KMS-11 (cell line): ENCODE data around the gene ZRANB3.
"Not testable (repeated sequence)": the region's sequence is repeated elsewhere in the genome, so short reads cannot be mapped to it uniquely, and the experiment has no call there.

ENCODE experiments used
- H2AFZ ChIP-seq: fragments of 200-600 bp; sonication (generic); 2 replicates; pipeline ENCODE4 v1.6.1; 2016; ENCODE audit warnings: antibody characterized with exemption, mixed run types, low read depth
- H3K27ac ChIP-seq: fragments of 200-600 bp; sonication (generic); 2 replicates; pipeline ENCODE4 v1.6.1; 2016; ENCODE audit warnings: mild to moderate bottlenecking, mixed run types
- H3K27me3 ChIP-seq: fragments of 200-600 bp; sonication (generic); 2 replicates; pipeline ENCODE4 v1.6.1; 2017; ENCODE audit warnings: mild to moderate bottlenecking, low read depth, mixed run types, moderate library complexity; ENCODE audit not compliant: insufficient read depth
- H3K36me3 ChIP-seq: fragments of 200-600 bp; sonication (generic); 2 replicates; pipeline ENCODE4 v1.6.1; 2017; ENCODE audit warnings: mild to moderate bottlenecking, mixed run types; ENCODE audit not compliant: insufficient read depth
- H3K4me1 ChIP-seq: fragments of 200-600 bp; sonication (generic); 2 replicates; pipeline ENCODE4 v1.6.1; 2016; ENCODE audit warnings: mild to moderate bottlenecking, low read depth, mixed run types; ENCODE audit not compliant: poor library complexity, severe bottlenecking
- H3K4me2 ChIP-seq: fragments of 200-600 bp; sonication (generic); 2 replicates; pipeline ENCODE4 v1.7.0; 2016; ENCODE audit warnings: mild to moderate bottlenecking, mixed run types
- H3K4me3 ChIP-seq: fragments of 200-600 bp; sonication (generic); IDR thresholded peaks from 2 replicates; pipeline ENCODE4 v1.6.1; 2017; ENCODE audit warnings: low read depth, low read length, mixed read lengths; ENCODE audit not compliant: insufficient read depth
- H3K79me2 ChIP-seq: fragments of 200-600 bp; sonication (generic); 2 replicates; pipeline ENCODE4 v1.6.1; 2016; ENCODE audit warnings: low read depth, mixed run types; ENCODE audit not compliant: insufficient read depth
- H3K9ac ChIP-seq: fragments of 200-600 bp; sonication (generic); 2 replicates; pipeline ENCODE4 v1.6.1; 2016; ENCODE audit warnings: mild to moderate bottlenecking, mixed run types
- H4K20me1 ChIP-seq: fragments of 200-600 bp; sonication (generic); 2 replicates; pipeline ENCODE4 v1.6.1; 2016; ENCODE audit warnings: mild to moderate bottlenecking, mixed run types; ENCODE audit not compliant: insufficient read depth
- CTCF ChIP-seq: fragments of 200-600 bp; sonication (generic); conservative IDR thresholded peaks from 2 replicates; pipeline ENCODE4 v1.6.1; 2017; ENCODE audit warnings: low read depth, mild to moderate bottlenecking, antibody characterized with exemption, low read length, moderate library complexity, mixed read lengths

Gene ZRANB3

GRCh38 chr2:135504811-135505210 lies 26.2 kb downstream of the ZRANB3 start:
- Histone ChIP-seq H3K27me3 (no peaks in the 10 kb centered on the region), H3K79me2 (no peaks in the 10 kb centered on the region), H3K27ac (no peak overlapping the region), H2AFZ (no peak overlapping the region), H3K4me2 (no peak overlapping the region), H3K9ac (no peak overlapping the region), H3K36me3 (no peaks in the 10 kb centered on the region), H3K4me3 (no peak overlapping the region), H3K4me1 (no peaks in the 10 kb centered on the region), H4K20me1 (no peaks in the 10 kb centered on the region)
- no peak for TF ChIP-seq CTCF

- not testable (repeated sequence) for H3K79me2 ChIP-seq, H3K9ac ChIP-seq, H3K4me1 ChIP-seq, H3K4me3 ChIP-seq, H4K20me1 ChIP-seq, H3K36me3 ChIP-seq, H3K4me2 ChIP-seq, H3K27me3 ChIP-seq, H3K27ac ChIP-seq, H2AFZ ChIP-seq
Measured at GRCh38 chr2:135498588-135498987, 32.4 kb downstream of the ZRANB3 start.

GRCh38 chr2:135494917-135495316 lies 36.1 kb downstream of the ZRANB3 start:
- TF ChIP-seq CTCF = no peak

GRCh38 chr2:135494503-135494902 lies 36.5 kb downstream of the ZRANB3 start:
- H3K36me3 ChIP-seq = no peaks in the 10 kb centered on the region
- no peaks in the 10 kb centered on the region for H3K4me1 ChIP-seq
- TF ChIP-seq CTCF = no peak
- H3K27ac ChIP-seq = no peak overlapping the region
- no peak overlapping the region for H2AFZ ChIP-seq
- no peak overlapping the region for H3K4me2 ChIP-seq
- H3K9ac ChIP-seq = no peak overlapping the region
- no peaks in the 10 kb centered on the region for H4K20me1 ChIP-seq
- H3K4me3 ChIP-seq = no peak overlapping the region
- H3K79me2 ChIP-seq = no peaks in the 10 kb centered on the region
- no peaks in the 10 kb centered on the region for H3K27me3 ChIP-seq

More at GRCh38 chr2:135494917-135495316, 36.1 kb downstream of the ZRANB3 start:
- no peak overlapping the region for H3K4me2 ChIP-seq
- H3K4me1 ChIP-seq = no peaks in the 10 kb centered on the region
- H3K27me3 ChIP-seq = no peaks in the 10 kb centered on the region
- no peak overlapping the region for H3K9ac ChIP-seq
- H2AFZ ChIP-seq = no peak overlapping the region
- no peaks in the 10 kb centered on the region for H3K36me3 ChIP-seq
- no peak overlapping the region for H3K27ac ChIP-seq
- H3K4me3 ChIP-seq = no peak overlapping the region
- H3K79me2 ChIP-seq = no peaks in the 10 kb centered on the region
- H4K20me1 ChIP-seq = no peaks in the 10 kb centered on the region

- H3K4me3 ChIP-seq = no peak overlapping the region
- no peak overlapping the region for H3K4me2 ChIP-seq
- TF ChIP-seq CTCF = no peak
- H3K27me3 ChIP-seq = no peaks in the 10 kb centered on the region
- H3K27ac ChIP-seq = no peak overlapping the region
- no peaks in the 10 kb centered on the region for H3K79me2 ChIP-seq
- no peaks in the 10 kb centered on the region for H3K36me3 ChIP-seq
- H2AFZ ChIP-seq = no peak overlapping the region
- H3K4me1 ChIP-seq = no peaks in the 10 kb centered on the region
- no peak overlapping the region for H3K9ac ChIP-seq
- no peaks in the 10 kb centered on the region for H4K20me1 ChIP-seq
Measured at GRCh38 chr2:135490376-135490775, 40.6 kb downstream of the ZRANB3 start.
